Renal cortical epithelial cell (primary cell): ENCODE measurements around the gene MICAL2. TPM values are rescaled to one million over a fixed set of nuclear protein-coding genes. Genes with fewer than 3 reads are reported as not detected.
A peak's percentile ranks its signal among the peaks of the same experiment; 100 is the strongest.
"Not testable (repeated sequence)": the region's sequence is repeated elsewhere in the genome, so short reads cannot be mapped to it uniquely, and the experiment has no call there.

Experiments used
- DNase-seq: peaks from one replicate; pipeline ENCODE4 v3.0.0-alpha.2; 2011; ENCODE audit warnings: low read depth
- total RNA-seq: library from RNA; depleted of rRNA; stranded (reverse); fragments of >200 nt; gene quantifications from 2 replicates; pipeline ENCODE4 v1.2.3, GENCODE V29; 2014

The MICAL2 gene
- total RNA-seq, 1 donor from 2014 or later = 266 TPM

- DNase-seq = no peak
Observed at GRCh38 chr11:12135185-12135584, 24.8 kb downstream of the MICAL2 start.

- no peak for DNase-seq
Observed at GRCh38 chr11:12137005-12137690, 26.8 kb downstream of the MICAL2 start.

- peak; percentile 98 for DNase-seq
Observed at GRCh38 chr11:12137938-12138731, 27.7 kb downstream of the MICAL2 start.

- peak; percentile 72 for DNase-seq
Observed at GRCh38 chr11:12139144-12139881, 28.9 kb downstream of the MICAL2 start.

GRCh38 chr11:12140186-12140793 is 29.9 kb downstream of the MICAL2 start:
- DNase-seq = no peak

GRCh38 chr11:12141283-12141682 is 30.9 kb downstream of the MICAL2 start:
- DNase-seq = no peak

GRCh38 chr11:12142176-12142575 is 31.8 kb downstream of the MICAL2 start:
- DNase-seq = no peak

- no peak for DNase-seq
Observed at GRCh38 chr11:12142909-12143308, 32.5 kb downstream of the MICAL2 start.

GRCh38 chr11:12143461-12144258 is 33.3 kb downstream of the MICAL2 start:
- DNase-seq = peak; percentile 51

- no peak for DNase-seq
Observed at GRCh38 chr11:12144330-12145174, 34.2 kb downstream of the MICAL2 start.

GRCh38 chr11:12146678-12147077 is 36.3 kb downstream of the MICAL2 start:
- not testable (repeated sequence) for DNase-seq

- DNase-seq = no peak
Observed at GRCh38 chr11:12147827-12148226, 37.4 kb downstream of the MICAL2 start.

- DNase-seq = no peak
Observed at GRCh38 chr11:12148466-12148865, 38.1 kb downstream of the MICAL2 start.

GRCh38 chr11:12148882-12149281 is 38.5 kb downstream of the MICAL2 start:
- DNase-seq = no peak

GRCh38 chr11:12149672-12150225 is 39.4 kb downstream of the MICAL2 start:
- no peak for DNase-seq

- peak; percentile 83 for DNase-seq
Observed at GRCh38 chr11:12150831-12151382, 40.5 kb downstream of the MICAL2 start.

- DNase-seq = no peak
Observed at GRCh38 chr11:12152321-12152720, 41.9 kb downstream of the MICAL2 start.

GRCh38 chr11:12154871-12155668 is 44.7 kb downstream of the MICAL2 start:
- DNase-seq = no peak

GRCh38 chr11:12155696-12156095 is 45.3 kb downstream of the MICAL2 start:
- no peak for DNase-seq
